ENCODE data around the gene MC4R.

MC4R gene

GRCh38 chr18:60322591-60322990, 50.0 kb downstream of the MC4R start:
- DNase-seq, result no peak
